Body of pancreas (tissue), 4 donors: ENCODE data around the gene KCND3. TPM values are rescaled to one million over a fixed set of nuclear protein-coding genes. Genes with fewer than 3 reads are reported as not detected.
A peak's percentile ranks its signal among the peaks of the same experiment; 100 is the strongest.

Source experiments
- ATAC-seq: fragments of 150-250 bp; one replicate; pipeline ENCODE4 v1.9.1; 2016
- DNase-seq, 4 donors: peaks; one replicate each; pipeline ENCODE4 v3.0.0-alpha.2; 2019
- H3K27ac ChIP-seq, 4 donors: fragments of 200-600 bp; sonication (generic); 1 replicate in 3 of 4; 2 replicates in 1 of 4; pipeline versions ENCODE4 v1.5.1 to v1.6.1; 2016 to 2019; ENCODE audit warnings: mild to moderate bottlenecking in 1 of 4, mixed read lengths in 1 of 4, moderate library complexity in 1 of 4
- H3K27me3 ChIP-seq, 2 donors: fragments of 200-600 bp; sonication (generic); one replicate each; pipeline ENCODE4 v1.6.0; 2016; ENCODE audit warnings: mild to moderate bottlenecking in 1 of 2
- H3K36me3 ChIP-seq, 2 donors: fragments of 200-600 bp; sonication (generic); replicated peaks in 1 of 2; 2 replicates each; pipeline ENCODE4 v1.5.1; 2016; ENCODE audit warnings: low read depth in 2 of 2; ENCODE audit not compliant: insufficient read depth in 1 of 2
- H3K4me1 ChIP-seq: fragments of 200-600 bp; sonication (generic); one replicate; pipeline ENCODE4 v1.6.0; 2016
- H3K4me3 ChIP-seq, 2 donors: fragments of 200-600 bp; sonication (generic); 1 replicate in 1 of 2; 2 replicates in 1 of 2; pipeline ENCODE4 v1.5.1; 2016 to 2019
- H3K9me3 ChIP-seq, 3 donors: fragments of 200-600 bp; sonication (generic); 1 replicate in 2 of 3; 2 replicates in 1 of 3; pipeline ENCODE4 v1.5.1; 2016
- POLR2A ChIP-seq, 3 donors: fragments of 450-650 bp; IDR thresholded peaks; one replicate each; pipeline ENCODE4 v1.6.1; 2016; ENCODE audit warnings: antibody characterized with exemption in 3 of 3, mild to moderate bottlenecking in 2 of 3
- WGBS, 2 donors: methylation state at CpG; one replicate each; pipeline ENCODE4 v1.1.5; 2017; 5-methylcytosine and 5-hydroxymethylcytosine counted together
- intact Hi-C: fragments of 100-400 bp; cut with DNase I; formaldehyde crosslinking; loops from one replicate; pipeline ENCODE4 v1.15.1; 2023
- total RNA-seq, 2 donors: library from RNA; depleted of rRNA; stranded (reverse); fragments of >200 nt; gene quantifications; one replicate each; pipeline ENCODE4 v1.1.0, GENCODE V29; 2016
- TF ChIP-seq, protein P1 (sequence below), 7 experiments: fragments of 450-650 bp in 4 of 7; fragments of 200-600 bp in 3 of 7; sonication (generic) in 3 of 7; IDR thresholded peaks; one replicate each; pipeline ENCODE4 v1.5.1; 2016 to 2019; ENCODE audit warnings: antibody characterized with exemption in 7 of 7

KCND3 gene
- total RNA-seq, 2 donors from 2014 or later: 7.6 to 15.0 TPM

DNA sequence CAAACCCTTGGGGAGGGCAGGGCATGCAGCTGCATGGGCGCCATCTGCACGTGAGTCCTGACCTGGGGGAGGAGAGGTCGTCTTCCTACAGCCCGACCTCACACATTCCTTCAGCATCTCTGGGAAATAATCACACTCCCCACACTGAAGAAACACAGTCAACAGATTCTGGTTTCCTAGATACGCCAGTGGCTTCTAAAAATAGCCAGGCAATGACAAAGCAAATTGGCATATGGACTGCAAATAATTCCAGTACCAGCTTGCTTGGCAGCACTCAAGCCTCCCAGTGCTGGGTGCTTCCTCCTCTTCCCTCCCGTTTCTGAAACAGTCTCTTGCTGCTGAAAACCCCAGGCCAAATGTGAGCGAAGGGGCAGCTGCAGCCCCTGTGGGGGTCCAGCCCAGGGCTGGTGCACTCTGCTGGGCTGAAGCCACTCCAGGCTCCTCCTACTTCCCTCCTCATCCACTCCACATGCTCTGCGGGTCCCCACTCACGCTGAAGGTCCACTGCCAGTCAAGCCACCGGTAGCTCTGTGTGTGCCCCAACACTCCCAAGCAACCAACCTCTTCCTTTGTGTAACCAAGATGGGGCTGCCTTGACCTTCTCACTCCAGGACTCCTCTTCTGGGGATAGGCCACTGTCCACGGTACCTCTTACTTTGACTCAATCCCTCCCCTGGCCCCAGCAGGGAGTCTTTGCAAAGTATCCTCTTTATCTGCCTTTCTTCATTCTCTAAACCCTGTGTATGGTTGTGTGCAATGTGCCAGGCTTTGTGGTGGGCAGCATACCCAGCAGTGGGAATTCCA, 69.0 kb downstream of the KCND3 start:
- H3K4me1 ChIP-seq: peaks cover 10% of the 10 kb centered on the region
- ATAC-seq: peak; percentile 85

DNA sequence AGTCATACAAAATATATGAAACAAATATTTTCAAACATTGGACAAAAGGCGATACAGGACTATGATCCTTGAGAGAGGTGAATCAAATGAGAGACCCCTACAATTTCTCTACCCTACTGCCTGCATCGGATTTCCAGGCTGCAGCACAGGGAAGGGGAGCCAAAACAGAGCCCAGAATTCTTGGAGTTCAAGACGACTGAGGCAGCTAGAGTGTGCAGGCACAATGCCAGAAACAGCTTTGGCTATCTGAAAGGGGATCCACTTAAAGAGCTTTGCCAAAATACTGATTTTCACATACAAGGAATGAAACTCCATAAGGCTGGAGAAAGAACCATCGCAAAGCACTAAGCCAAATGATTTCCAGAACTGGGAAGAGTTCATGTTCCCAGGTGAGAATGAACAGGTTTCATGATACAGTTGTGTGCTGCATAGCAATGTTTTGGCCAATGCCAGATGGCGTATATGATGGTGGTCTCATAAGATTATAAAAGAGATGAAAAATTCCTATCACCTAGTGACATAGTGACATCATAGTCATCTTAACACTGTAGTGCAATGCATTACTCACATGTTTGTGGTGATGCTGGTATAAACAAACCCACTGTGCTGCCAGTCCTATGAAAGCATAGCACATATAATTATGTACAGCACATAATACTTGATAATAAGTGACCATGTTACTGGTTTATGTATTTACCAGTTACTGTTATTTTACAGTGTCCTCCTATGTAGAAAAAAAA, 77.5 kb downstream of the KCND3 start:
- intact Hi-C loops: no loop called here
- ATAC-seq: no peak
- Histone ChIP-seq H3K4me3 (no peak overlapping the region), H3K9me3 (no peaks in the 10 kb centered on the region), H3K27me3 (no peaks in the 10 kb centered on the region), H3K4me1 (no peaks in the 10 kb centered on the region), H3K27ac (no peak overlapping the region), H3K36me3 (no peaks in the 10 kb centered on the region)
- DNase-seq: no peak
- TF ChIP-seq, protein P1, sequence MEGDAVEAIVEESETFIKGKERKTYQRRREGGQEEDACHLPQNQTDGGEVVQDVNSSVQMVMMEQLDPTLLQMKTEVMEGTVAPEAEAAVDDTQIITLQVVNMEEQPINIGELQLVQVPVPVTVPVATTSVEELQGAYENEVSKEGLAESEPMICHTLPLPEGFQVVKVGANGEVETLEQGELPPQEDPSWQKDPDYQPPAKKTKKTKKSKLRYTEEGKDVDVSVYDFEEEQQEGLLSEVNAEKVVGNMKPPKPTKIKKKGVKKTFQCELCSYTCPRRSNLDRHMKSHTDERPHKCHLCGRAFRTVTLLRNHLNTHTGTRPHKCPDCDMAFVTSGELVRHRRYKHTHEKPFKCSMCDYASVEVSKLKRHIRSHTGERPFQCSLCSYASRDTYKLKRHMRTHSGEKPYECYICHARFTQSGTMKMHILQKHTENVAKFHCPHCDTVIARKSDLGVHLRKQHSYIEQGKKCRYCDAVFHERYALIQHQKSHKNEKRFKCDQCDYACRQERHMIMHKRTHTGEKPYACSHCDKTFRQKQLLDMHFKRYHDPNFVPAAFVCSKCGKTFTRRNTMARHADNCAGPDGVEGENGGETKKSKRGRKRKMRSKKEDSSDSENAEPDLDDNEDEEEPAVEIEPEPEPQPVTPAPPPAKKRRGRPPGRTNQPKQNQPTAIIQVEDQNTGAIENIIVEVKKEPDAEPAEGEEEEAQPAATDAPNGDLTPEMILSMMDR (IDR thresholded peaks at IDR 0.05): no peak
- TF ChIP-seq POLR2A (IDR thresholded peaks at IDR 0.05): no peak
- WGBS, 2 donors: 80 to 86% methylated on average over 5 of the region's 5 CpGs

More for the DNA sequence above, 69.0 kb downstream of the KCND3 start:
- peak; percentile 40 to 64 (median 58) for DNase-seq
- intact Hi-C loops: no loop called here
- Histone ChIP-seq H3K4me3 (no peak overlapping the region), H3K27me3 (no peaks in the 10 kb centered on the region), H3K36me3 (no peaks in the 10 kb centered on the region), H3K27ac (peak overlapping the region in 2 of 4 donors; percentile 5 to 10), H3K9me3 (no peaks in the 10 kb centered on the region)
- 27 to 50% methylated on average over 11 of the region's 11 CpGs for WGBS, 2 donors
- TF ChIP-seq, protein P1 (IDR thresholded peaks at IDR 0.05): no peak
- no peak for TF ChIP-seq POLR2A (IDR thresholded peaks at IDR 0.05)

DNA sequence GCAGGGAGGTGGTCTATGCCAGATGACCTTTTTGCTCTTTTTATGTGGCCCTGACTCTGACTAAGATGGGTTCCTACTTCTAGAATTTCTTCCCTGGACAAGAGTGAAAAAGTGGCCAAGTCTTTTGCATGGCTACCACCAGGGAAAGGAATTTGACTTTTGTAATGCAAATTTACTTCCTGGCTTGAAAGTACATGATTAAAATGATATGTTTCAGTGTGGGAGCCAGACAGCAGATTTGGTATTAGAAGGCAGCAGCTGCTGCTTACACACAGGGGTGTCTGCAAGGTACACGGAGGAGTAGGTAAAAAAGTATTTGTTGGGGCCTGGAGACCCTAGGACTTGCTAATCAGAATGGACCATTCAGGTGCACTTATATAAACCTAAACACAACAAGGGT, 78.4 kb downstream of the KCND3 start:
- 70 to 81% methylated on average over 1 of the region's 1 CpG for WGBS, 2 donors
- H3K9me3 ChIP-seq: no peaks in the 10 kb centered on the region
- DNase-seq (no peak), ATAC-seq (no peak)
- intact Hi-C loops: no loop called here
- no peaks in the 10 kb centered on the region for H3K36me3 ChIP-seq
- H3K4me1 ChIP-seq: no peaks in the 10 kb centered on the region
- no peak overlapping the region for H3K27ac ChIP-seq
- no peak overlapping the region for H3K4me3 ChIP-seq
- H3K27me3 ChIP-seq: no peaks in the 10 kb centered on the region
- no peak for TF ChIP-seq POLR2A (IDR thresholded peaks at IDR 0.05)
- TF ChIP-seq, protein P1 (IDR thresholded peaks at IDR 0.05): no peak

DNA sequence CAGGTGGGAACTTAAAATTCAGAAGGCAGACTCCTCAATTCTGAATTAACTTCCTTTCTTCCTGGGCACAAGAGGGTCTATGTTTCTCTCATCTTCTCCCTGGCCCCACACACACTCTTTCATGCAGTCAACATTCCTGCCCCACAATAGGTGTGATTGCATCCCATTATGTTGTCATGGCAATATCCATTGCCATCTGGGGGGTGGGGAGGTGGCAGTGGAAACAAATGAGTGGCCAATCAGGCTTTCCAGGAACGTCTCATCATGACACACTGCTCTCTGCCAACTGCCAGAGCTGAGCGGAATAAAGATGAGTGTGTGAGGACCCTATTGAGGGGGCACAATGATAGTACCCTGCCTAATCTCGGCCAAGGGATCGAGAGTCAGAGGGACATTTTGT, 80.4 kb downstream of the KCND3 start:
- Histone ChIP-seq H3K27me3 (no peaks in the 10 kb centered on the region), H3K36me3 (no peaks in the 10 kb centered on the region), H3K27ac (no peak overlapping the region), H3K9me3 (no peaks in the 10 kb centered on the region), H3K4me3 (no peak overlapping the region), H3K4me1 (no peaks in the 10 kb centered on the region)
- WGBS, 2 donors: 63 to 65% methylated on average over 4 of the region's 4 CpGs
- DNase-seq (no peak), ATAC-seq (no peak)
- TF ChIP-seq, protein P1 (IDR thresholded peaks at IDR 0.05): no peak
- no peak for TF ChIP-seq POLR2A (IDR thresholded peaks at IDR 0.05)
- intact Hi-C loops: no loop called here
